Gastrocnemius medialis (tissue), 4 donors: ENCODE measurements around the gene DGLUCY. TPM values are rescaled to one million over a fixed set of nuclear protein-coding genes. Genes with fewer than 3 reads are reported as not detected.

ENCODE experiments used
- ATAC-seq, 2 donors: fragments of 150-250 bp; one replicate each; pipeline ENCODE4 v1.9.1; 2016
- DNase-seq, 2 donors: peaks; one replicate each; pipeline ENCODE4 v3.0.0-alpha.2; 2019
- H3K27ac ChIP-seq, 4 donors: fragments of 200-600 bp; sonication (generic); 1 replicate in 1 of 4; 2 replicates in 3 of 4; pipeline ENCODE4 v1.5.1; 2016 to 2018; ENCODE audit warnings: mild to moderate bottlenecking in 2 of 4, moderate library complexity in 1 of 4
- H3K27me3 ChIP-seq, 3 donors: fragments of 200-600 bp; sonication (generic) in 2 of 3; 1 replicate in 1 of 3; 2 replicates in 2 of 3; pipeline versions ENCODE4 v1.5.1 to v1.6.0; 2016 to 2019; ENCODE audit warnings: mild to moderate bottlenecking in 1 of 3, moderate library complexity in 1 of 3
- H3K36me3 ChIP-seq, 2 donors: fragments of 200-600 bp; sonication (generic) in 1 of 2; one replicate each; pipeline ENCODE4 v1.5.1; 2017 to 2018
- H3K4me1 ChIP-seq, 2 donors: fragments of 200-600 bp; sonication (generic) in 1 of 2; one replicate each; pipeline ENCODE4 v1.5.1; 2016 to 2017; ENCODE audit warnings: mild to moderate bottlenecking in 2 of 2
- H3K4me3 ChIP-seq, 4 donors: fragments of 200-600 bp; sonication (generic) in 3 of 4; 1 replicate in 1 of 4; 2 replicates in 3 of 4; pipeline ENCODE4 v1.5.1; 2016 to 2019; ENCODE audit warnings: mild to moderate bottlenecking in 2 of 4
- H3K9me3 ChIP-seq, 3 donors: fragments of 200-600 bp; sonication (generic) in 2 of 3; 1 replicate in 1 of 3; 2 replicates in 2 of 3; pipeline ENCODE4 v1.5.1; 2016 to 2019
- CTCF ChIP-seq, 5 experiments: fragments of 450-650 bp in 3 of 5; fragments of 200-600 bp in 2 of 5; sonication (generic) in 2 of 5; IDR thresholded peaks in 4 of 5; conservative IDR thresholded peaks in 1 of 5; 1 replicate in 4 of 5; 2 replicates in 1 of 5; pipeline ENCODE4 v1.5.1; 2016 to 2019; ENCODE audit warnings: antibody characterized with exemption in 5 of 5, mild to moderate bottlenecking in 3 of 5, moderate library complexity in 3 of 5
- POLR2A ChIP-seq, 2 donors: fragments of 450-650 bp; IDR thresholded peaks; one replicate each; pipeline ENCODE4 v1.6.1; 2017; ENCODE audit warnings: antibody characterized with exemption in 2 of 2, mild to moderate bottlenecking in 2 of 2, moderate library complexity in 2 of 2
- in situ Hi-C, 4 donors: fragments of 200-750 bp; cut with MboI; loops; one replicate each; pipeline versions ENCODE4 v1.15.0 to v1.8.0; 2017; ENCODE audit warnings: low sequenced_read_pairs in 4 of 4
- intact Hi-C: fragments of 100-400 bp; cut with DNase I; formaldehyde crosslinking; loops from one replicate; pipeline ENCODE4 v1.15.1; 2023; ENCODE audit warnings: low total_unique reads
- total RNA-seq, 4 donors: library from RNA; depleted of rRNA; stranded (reverse); fragments of >200 nt; gene quantifications; one replicate each; pipeline versions ENCODE4 v1.1.0 to v1.2.3, GENCODE V29; 2016

Gene DGLUCY
- total RNA-seq, 4 donors from 2014 or later, result 29.3 to 93.7 (median 67.8) TPM

GRCh38 chr14:91070572-91070971 lies 43.3 kb upstream of the DGLUCY start:
- H3K27me3 ChIP-seq, result no peaks in the 10 kb centered on the region
- peaks cover 0 to 4% of the 10 kb centered on the region in 2 donors for H3K4me1 ChIP-seq
- no peak overlapping the region for H3K4me3 ChIP-seq
- DNase-seq (no peak), ATAC-seq (no peak)
- no peaks in the 10 kb centered on the region for H3K36me3 ChIP-seq
- in situ Hi-C loops, result loop anchor here in 2 of 4 donors (25.0 kb wide), 2 partner anchors 217 to 683 kb away; partner anchors contain the start of gene CALM1 (in 1 of the 2)
- intact Hi-C loops, result no loop called here
- TF ChIP-seq CTCF (IDR thresholded peaks at IDR 0.05 in 4 of 5, conservative IDR thresholded peaks at IDR 0.05 in 1 of 5) (no peak), POLR2A (IDR thresholded peaks at IDR 0.05) (no peak)
- no peaks in the 10 kb centered on the region for H3K9me3 ChIP-seq
- H3K27ac ChIP-seq, result no peak overlapping the region

- H3K9me3 ChIP-seq, result no peaks in the 10 kb centered on the region
- ATAC-seq, result no peak
- intact Hi-C loops, result no loop called here
- DNase-seq, result no peak
- H3K4me3 ChIP-seq, result no peak overlapping the region
- in situ Hi-C loops, result no loop called here
- no peaks in the 10 kb centered on the region for H3K36me3 ChIP-seq
- TF ChIP-seq CTCF (IDR thresholded peaks at IDR 0.05 in 4 of 5, conservative IDR thresholded peaks at IDR 0.05 in 1 of 5) (no peak), POLR2A (IDR thresholded peaks at IDR 0.05) (no peak)
- no peaks in the 10 kb centered on the region for H3K27me3 ChIP-seq
- no peak overlapping the region for H3K27ac ChIP-seq
- no peaks in the 10 kb centered on the region for H3K4me1 ChIP-seq
These were observed 38.3 kb upstream of the DGLUCY start for GRCh38 chr14:91075553-91075952.

DNA sequence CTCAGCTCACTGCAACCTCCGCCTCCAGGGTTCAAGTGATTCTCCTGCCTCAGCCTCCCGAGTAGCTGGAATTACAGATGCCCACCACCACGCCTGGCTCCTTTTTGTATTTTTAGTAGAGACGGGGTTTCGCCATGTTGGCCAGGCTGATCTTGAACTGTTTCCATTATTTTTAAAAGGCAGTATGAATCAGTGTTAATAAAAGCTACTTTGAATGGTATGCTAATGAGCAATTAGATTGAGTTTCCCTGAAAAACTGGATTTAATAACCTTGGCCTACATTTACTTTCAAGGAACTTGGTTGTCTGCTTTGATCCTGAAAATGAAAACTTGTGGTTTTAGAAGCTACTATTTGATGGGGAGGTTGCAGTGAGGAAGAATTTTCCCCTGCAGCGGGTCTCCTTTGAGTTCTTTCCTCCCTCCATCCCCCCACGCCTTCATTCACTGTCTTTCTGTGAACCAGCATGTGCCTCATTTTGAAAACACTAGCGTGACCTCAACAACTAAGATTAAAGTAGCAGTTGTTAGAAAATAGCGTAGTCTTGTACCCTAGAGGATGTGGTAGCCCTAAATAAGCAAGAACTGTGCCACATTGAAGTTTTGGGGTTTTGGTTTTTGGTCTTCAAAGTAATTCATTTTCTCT lies 35.7 kb upstream of the DGLUCY start:
- H3K27ac ChIP-seq, result no peak overlapping the region
- DNase-seq, result no peak
- no peak for ATAC-seq
- intact Hi-C loops, result no loop called here
- in situ Hi-C loops, result no loop called here
- H3K4me3 ChIP-seq, result no peak overlapping the region
- H3K36me3 ChIP-seq, result no peaks in the 10 kb centered on the region
- no peaks in the 10 kb centered on the region for H3K27me3 ChIP-seq
- TF ChIP-seq CTCF (IDR thresholded peaks at IDR 0.05 in 4 of 5, conservative IDR thresholded peaks at IDR 0.05 in 1 of 5) (no peak), POLR2A (IDR thresholded peaks at IDR 0.05) (no peak)
- H3K4me1 ChIP-seq, result no peaks in the 10 kb centered on the region
- no peaks in the 10 kb centered on the region for H3K9me3 ChIP-seq

DNA sequence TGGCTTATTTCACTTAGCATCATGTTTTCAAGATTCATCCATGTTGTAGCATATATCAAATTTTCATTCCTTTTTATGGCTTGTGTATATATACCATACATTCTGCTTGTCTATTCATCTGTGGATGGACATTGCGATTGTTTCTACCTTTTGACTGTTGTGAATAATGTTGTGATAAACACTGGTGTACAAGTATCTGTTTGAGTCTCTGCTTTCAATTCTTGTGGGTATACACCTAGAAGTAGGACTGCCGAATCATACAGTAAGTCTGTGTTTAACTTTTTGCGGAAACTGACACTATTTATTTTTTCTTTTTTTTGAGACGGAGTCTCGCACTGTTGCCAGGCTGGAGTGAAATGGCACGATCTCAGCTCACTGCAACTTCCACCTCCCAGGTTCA lies 33.8 kb upstream of the DGLUCY start:
- in situ Hi-C loops, result no loop called here
- Histone ChIP-seq H3K4me3 (no peak overlapping the region), H3K27ac (no peak overlapping the region), H3K36me3 (no peaks in the 10 kb centered on the region), H3K27me3 (no peaks in the 10 kb centered on the region), H3K9me3 (no peaks in the 10 kb centered on the region), H3K4me1 (no peaks in the 10 kb centered on the region)
- TF ChIP-seq CTCF (IDR thresholded peaks at IDR 0.05 in 4 of 5, conservative IDR thresholded peaks at IDR 0.05 in 1 of 5), result no peak
- no peak for TF ChIP-seq POLR2A (IDR thresholded peaks at IDR 0.05)
- intact Hi-C loops, result no loop called here
- ATAC-seq (no peak), DNase-seq (no peak)

DNA sequence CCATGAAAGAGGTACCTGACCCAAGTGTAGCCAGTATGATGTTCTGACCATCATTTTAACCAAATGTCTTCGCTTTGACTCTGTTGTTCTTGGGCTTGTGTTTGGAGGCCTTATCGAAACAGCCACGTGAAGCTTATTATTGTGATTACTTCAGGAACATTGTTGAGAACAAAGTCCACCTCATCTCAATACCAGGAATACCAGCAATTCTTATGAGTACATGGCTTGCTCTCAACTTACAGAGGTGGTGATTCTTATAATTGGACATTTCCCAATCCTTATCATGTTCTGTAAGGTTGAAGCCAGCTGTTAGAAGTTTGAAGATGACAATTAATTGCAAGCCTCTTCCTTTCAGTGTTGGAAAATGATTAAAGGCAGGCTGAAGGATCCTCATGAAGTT lies 31.6 kb upstream of the DGLUCY start:
- Histone ChIP-seq H3K9me3 (no peaks in the 10 kb centered on the region), H3K4me1 (no peaks in the 10 kb centered on the region), H3K27ac (no peak overlapping the region), H3K36me3 (no peaks in the 10 kb centered on the region), H3K4me3 (no peak overlapping the region), H3K27me3 (no peaks in the 10 kb centered on the region)
- ATAC-seq (no peak), DNase-seq (no peak)
- TF ChIP-seq POLR2A (IDR thresholded peaks at IDR 0.05) (no peak), CTCF (IDR thresholded peaks at IDR 0.05 in 4 of 5, conservative IDR thresholded peaks at IDR 0.05 in 1 of 5) (no peak)
- intact Hi-C loops (no loop called here), in situ Hi-C loops (no loop called here)
